Measurements from ENCODE around the gene RPS2.
"Not testable (repeated sequence)": the region's sequence is repeated elsewhere in the genome, so short reads cannot be mapped to it uniquely, and the experiment has no call there.

The RPS2 gene

GRCh38 chr16:1941162-1942046 lies 23.2 kb downstream of the RPS2 start:
- no peak overlapping the region for H3K4me3 ChIP-seq (ENCODE audit: low read depth, low read length)
- no peak for TF ChIP-seq CTCF (IDR thresholded peaks at IDR 0.05; ENCODE audit: low read depth, low read length)

GRCh38 chr16:1940273-1941161 lies 24.1 kb downstream of the RPS2 start:
- no peak for TF ChIP-seq CTCF (IDR thresholded peaks at IDR 0.05; ENCODE audit: low read depth, low read length)
- H3K4me3 ChIP-seq (ENCODE audit: low read depth, low read length), result no peak overlapping the region

- not testable (repeated sequence) for H3K4me3 ChIP-seq (ENCODE audit: low read depth, low read length)
Measured at GRCh38 chr16:1939833-1940232, 24.8 kb downstream of the RPS2 start.

DNA sequence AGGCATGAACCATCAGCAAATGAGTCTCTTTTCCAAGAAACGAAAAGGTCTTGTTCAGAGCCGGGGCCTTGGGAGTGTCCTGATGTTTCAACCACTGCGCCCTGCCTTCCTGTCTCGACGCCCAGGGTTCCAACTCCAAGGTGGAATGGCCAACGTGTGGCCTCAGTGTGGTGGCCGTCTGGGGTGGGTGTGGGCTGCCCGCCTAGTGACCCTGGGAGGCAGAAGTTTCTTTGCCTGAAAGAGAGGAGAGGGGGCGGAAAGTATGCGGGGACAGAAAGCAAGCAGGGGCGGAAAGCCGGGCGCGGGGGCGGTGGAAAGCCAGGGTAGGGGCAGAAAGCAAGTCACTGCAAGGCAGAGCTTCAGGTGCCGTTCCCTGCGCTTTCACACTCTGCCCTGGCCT lies 25.7 kb downstream of the RPS2 start:
- no peak overlapping the region for H3K4me3 ChIP-seq (ENCODE audit: low read depth, low read length)
- TF ChIP-seq CTCF (IDR thresholded peaks at IDR 0.05; ENCODE audit: low read depth, low read length), result no peak

DNA sequence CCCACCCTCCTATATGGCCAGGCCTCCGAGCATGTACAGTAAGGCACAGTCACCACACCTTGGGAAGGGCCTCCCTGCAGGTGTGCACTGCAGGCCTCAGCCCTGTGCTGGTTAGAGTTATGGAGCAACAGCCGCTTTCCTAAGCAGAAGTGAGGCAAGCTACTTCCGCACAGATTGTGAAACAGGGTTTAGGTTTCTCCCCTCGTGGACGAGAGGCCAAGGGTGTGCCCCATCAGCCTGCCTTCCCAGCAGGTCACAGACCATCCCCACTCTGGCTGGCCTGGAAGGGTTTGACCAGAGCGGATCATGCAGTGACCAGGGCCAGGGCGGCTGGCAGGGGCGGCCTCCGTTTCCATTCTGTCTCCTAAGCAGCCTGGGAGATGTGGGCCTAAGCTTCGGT lies 26.3 kb downstream of the RPS2 start:
- TF ChIP-seq CTCF (IDR thresholded peaks at IDR 0.05; ENCODE audit: low read depth, low read length), result no peak
- no peak overlapping the region for H3K4me3 ChIP-seq (ENCODE audit: low read depth, low read length)

- no peak overlapping the region for H3K4me3 ChIP-seq (ENCODE audit: low read depth, low read length)
- TF ChIP-seq CTCF (IDR thresholded peaks at IDR 0.05; ENCODE audit: low read depth, low read length), result no peak
Measured at GRCh38 chr16:1936945-1937479, 27.6 kb downstream of the RPS2 start.

GRCh38 chr16:1933097-1933661 lies 31.4 kb downstream of the RPS2 start:
- TF ChIP-seq CTCF (IDR thresholded peaks at IDR 0.05; ENCODE audit: low read depth, low read length), result no peak
- no peak overlapping the region for H3K4me3 ChIP-seq (ENCODE audit: low read depth, low read length)
